Measurements from ENCODE around the gene BANP.
"Not testable (repeated sequence)": the region's sequence is repeated elsewhere in the genome, so short reads cannot be mapped to it uniquely, and the experiment has no call there.

BANP gene

GRCh38 chr16:88033003-88033740, 81.9 kb downstream of the BANP start:
- DNase-seq, result not testable (repeated sequence)

GRCh38 chr16:88034770-88035169, 83.5 kb downstream of the BANP start:
- no peak for DNase-seq

GRCh38 chr16:88035292-88035691, 84.1 kb downstream of the BANP start:
- DNase-seq, result no peak

- not testable (repeated sequence) for DNase-seq
Measured at GRCh38 chr16:88035884-88036639, 84.8 kb downstream of the BANP start.

GRCh38 chr16:88036640-88036996, 85.4 kb downstream of the BANP start:
- not testable (repeated sequence) for DNase-seq

GRCh38 chr16:88037359-88037758, 86.1 kb downstream of the BANP start:
- not testable (repeated sequence) for DNase-seq

- not testable (repeated sequence) for DNase-seq
Measured at GRCh38 chr16:88037876-88038525, 86.8 kb downstream of the BANP start.

- not testable (repeated sequence) for DNase-seq
Measured at GRCh38 chr16:88038526-88038908, 87.3 kb downstream of the BANP start.

GRCh38 chr16:88039591-88039990, 88.4 kb downstream of the BANP start:
- DNase-seq, result no peak

- DNase-seq, result not testable (repeated sequence)
Measured at GRCh38 chr16:88040196-88040876, 89.1 kb downstream of the BANP start.

GRCh38 chr16:88040877-88041244, 89.6 kb downstream of the BANP start:
- not testable (repeated sequence) for DNase-seq

- not testable (repeated sequence) for DNase-seq
Measured at GRCh38 chr16:88041506-88041905, 90.3 kb downstream of the BANP start.

GRCh38 chr16:88041986-88042562, 90.8 kb downstream of the BANP start:
- not testable (repeated sequence) for DNase-seq

GRCh38 chr16:88043208-88043910, 92.1 kb downstream of the BANP start:
- DNase-seq, result not testable (repeated sequence)

GRCh38 chr16:88044121-88044581, 92.9 kb downstream of the BANP start:
- not testable (repeated sequence) for DNase-seq

- DNase-seq, result not testable (repeated sequence)
Measured at GRCh38 chr16:88045361-88045760, 94.1 kb downstream of the BANP start.

GRCh38 chr16:88045820-88046303, 94.6 kb downstream of the BANP start:
- no peak for DNase-seq

- DNase-seq, result no peak
Measured at GRCh38 chr16:88047462-88047861, 96.2 kb downstream of the BANP start.

- DNase-seq, result no peak
Measured at GRCh38 chr16:88048985-88049384, 97.8 kb downstream of the BANP start.

GRCh38 chr16:88049561-88050545, 98.6 kb downstream of the BANP start:
- DNase-seq, result no peak
